GM10266 (cell line): ENCODE measurements around the gene ONECUT3.

Experiments
- DNase-seq: peaks from one replicate; pipeline ENCODE4 v3.0.0; 2012; ENCODE audit errors: extremely low spot score
- CTCF ChIP-seq: IDR thresholded peaks from 2 replicates; pipeline ENCODE4 v1.5.1; 2012; ENCODE audit warnings: mild to moderate bottlenecking, low read depth; ENCODE audit not compliant: control insufficient read depth, insufficient read depth; ENCODE audit errors: missing control alignments

Gene ONECUT3

GRCh38 chr19:1748115-1748872 is 5.0 kb upstream of the ONECUT3 start:
- peak; percentile 76 for DNase-seq
- TF ChIP-seq CTCF: no peak

GRCh38 chr19:1748873-1749341 is 4.4 kb upstream of the ONECUT3 start:
- DNase-seq: no peak
- TF ChIP-seq CTCF: no peak

- no peak for TF ChIP-seq CTCF
- DNase-seq: no peak
Observed at GRCh38 chr19:1749373-1750342, 3.6 kb upstream of the ONECUT3 start.

- TF ChIP-seq CTCF: no peak
- DNase-seq: no peak
Observed at GRCh38 chr19:1750343-1751021, 2.8 kb upstream of the ONECUT3 start.

GRCh38 chr19:1751367-1752008 is 1.8 kb upstream of the ONECUT3 start:
- no peak for DNase-seq
- TF ChIP-seq CTCF: no peak

- no peak for DNase-seq
- TF ChIP-seq CTCF: no peak
Observed at GRCh38 chr19:1752009-1752756, 1.1 kb upstream of the ONECUT3 start.
